ENCODE measurements around the gene SCAF4. TPM values are rescaled to one million over a fixed set of nuclear protein-coding genes. Genes with fewer than 3 reads are reported as not detected.

The SCAF4 gene
- total and polyA plus RNA-seq, 4 donors, result 7.1 to 11.1 (median 9.3) TPM

DNA sequence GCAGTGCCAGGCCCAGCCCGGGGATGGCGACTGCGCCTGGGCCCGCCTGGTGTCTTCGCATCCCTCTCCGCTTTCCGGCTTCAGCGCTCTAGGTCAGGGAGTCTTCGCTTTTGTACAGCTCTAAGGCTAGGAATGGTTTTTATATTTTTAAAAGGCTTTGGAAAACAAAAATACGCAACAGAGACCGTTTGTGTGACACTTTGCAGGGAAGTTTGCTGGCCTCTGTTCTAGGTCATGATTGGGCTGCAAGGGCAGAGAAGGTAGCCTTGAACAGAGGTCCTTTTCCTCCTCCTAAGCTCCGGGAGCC, 71.7 kb downstream of the SCAF4 start:
- Histone ChIP-seq H3K36me3 (ENCODE audit: control insufficient read depth in 4 of 4, insufficient read depth in 3 of 4, low read depth in 1 of 4, low read length in 3 of 4) (peaks cover 0 to 10% (median 3%) of the 10 kb centered on the region in 4 donors), H3K9ac (ENCODE audit: low read depth in 1 of 2, low read length in 2 of 2) (peak overlapping the region; percentile 47 to 97), H3K4me1 (ENCODE audit: control insufficient read depth in 4 of 4, insufficient read depth in 4 of 4, low read length in 3 of 4) (peaks cover 3 to 47% (median 30%) of the 10 kb centered on the region in 4 donors), H3K27ac (ENCODE audit: low read depth in 1 of 2, low read length in 2 of 2) (peak overlapping the region; percentile 91 to 94), H3K9me3 (ENCODE audit: control insufficient read depth in 4 of 4, low read length in 3 of 4) (no peaks in the 10 kb centered on the region), H3K27me3 (ENCODE audit: control insufficient read depth in 4 of 4, insufficient read depth in 4 of 4, low read length in 3 of 4) (no peaks in the 10 kb centered on the region), H3K4me3 (ENCODE audit: low read depth in 1 of 3, low read length in 3 of 3) (peak overlapping the region; percentile 70 to 90 (median 86))
- TF ChIP-seq RXRA (IDR thresholded peaks at IDR 0.05) (no peak), GABPA (IDR thresholded peaks at IDR 0.05 in 1 of 2, conservative IDR thresholded peaks at IDR 0.05 in 1 of 2) (no peak), HNF4A (conservative IDR thresholded peaks at IDR 0.05) (no peak), JUND (IDR thresholded peaks at IDR 0.05) (no peak), SP1 (IDR thresholded peaks at IDR 0.05) (no peak), TAF1 (conservative IDR thresholded peaks at IDR 0.05) (no peak), NR2F2 (IDR thresholded peaks at IDR 0.05) (no peak), YY1 (IDR thresholded peaks at IDR 0.05) (no peak)
- DNase-seq (ENCODE audit: low spot score), result no peak
- WGBS, result 0% methylated on average over 12 of the region's 12 CpGs

DNA sequence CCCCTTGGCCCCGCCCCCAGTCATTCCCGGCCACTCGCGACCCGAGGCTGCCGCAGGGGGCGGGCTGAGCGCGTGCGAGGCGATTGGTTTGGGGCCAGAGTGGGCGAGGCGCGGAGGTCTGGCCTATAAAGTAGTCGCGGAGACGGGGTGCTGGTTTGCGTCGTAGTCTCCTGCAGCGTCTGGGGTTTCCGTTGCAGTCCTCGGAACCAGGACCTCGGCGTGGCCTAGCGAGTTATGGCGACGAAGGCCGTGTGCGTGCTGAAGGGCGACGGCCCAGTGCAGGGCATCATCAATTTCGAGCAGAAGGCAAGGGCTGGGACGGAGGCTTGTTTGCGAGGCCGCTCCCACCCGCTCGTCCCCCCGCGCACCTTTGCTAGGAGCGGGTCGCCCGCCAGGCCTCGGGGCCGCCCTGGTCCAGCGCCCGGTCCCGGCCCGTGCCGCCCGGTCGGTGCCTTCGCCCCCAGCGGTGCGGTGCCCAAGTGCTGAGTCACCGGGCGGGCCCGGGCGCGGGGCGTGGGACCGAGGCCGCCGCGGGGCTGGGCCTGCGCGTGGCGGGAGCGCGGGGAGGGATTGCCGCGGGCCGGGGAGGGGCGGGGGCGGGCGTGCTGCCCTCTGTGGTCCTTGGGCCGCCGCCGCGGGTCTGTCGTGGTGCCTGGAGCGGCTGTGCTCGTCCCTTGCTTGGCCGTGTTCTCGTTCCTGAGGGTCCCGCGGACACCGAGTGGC, 72.2 kb downstream of the SCAF4 start, which contains the start of gene SOD1:
SOD1 (plus strand) TSS at position 158 of the 723 bp plus-strand sequence; CDS start at position 235, 77 bp downstream.
- peak within 1 kb of the TSS; percentile 85 to 97 for H3K9ac ChIP-seq (ENCODE audit: low read depth in 1 of 2, low read length in 2 of 2)
- peak; percentile 97 for DNase-seq (ENCODE audit: low spot score)
- H3K4me1 ChIP-seq (ENCODE audit: control insufficient read depth in 4 of 4, insufficient read depth in 4 of 4, low read length in 3 of 4), result peaks cover 3 to 47% (median 27%) of the 10 kb centered on the region in 4 donors
- peak within 1 kb of the TSS; percentile 70 to 90 (median 86) for H3K4me3 ChIP-seq (ENCODE audit: low read depth in 1 of 3, low read length in 3 of 3)
- under 1% methylated on average over 87 of the region's 87 CpGs for WGBS
- TF ChIP-seq HNF4G (IDR thresholded peaks at IDR 0.05) (no peak), TAF1 (conservative IDR thresholded peaks at IDR 0.05) (peak; percentile 87), YY1 (IDR thresholded peaks at IDR 0.05) (no peak), RXRA (IDR thresholded peaks at IDR 0.05) (peak in 1 of 2 donors; percentile 1), NR2F2 (IDR thresholded peaks at IDR 0.05) (no peak), RAD21 (IDR thresholded peaks at IDR 0.05) (no peak), SP1 (IDR thresholded peaks at IDR 0.05) (peak; percentile 77), HNF4A (conservative IDR thresholded peaks at IDR 0.05) (no peak), FOXA1 (IDR thresholded peaks at IDR 0.05) (no peak)
- TF ChIP-seq, protein P1, sequence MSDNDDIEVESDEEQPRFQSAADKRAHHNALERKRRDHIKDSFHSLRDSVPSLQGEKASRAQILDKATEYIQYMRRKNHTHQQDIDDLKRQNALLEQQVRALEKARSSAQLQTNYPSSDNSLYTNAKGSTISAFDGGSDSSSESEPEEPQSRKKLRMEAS (IDR thresholded peaks at IDR 0.05), result no peak
- TF ChIP-seq, protein P2, sequence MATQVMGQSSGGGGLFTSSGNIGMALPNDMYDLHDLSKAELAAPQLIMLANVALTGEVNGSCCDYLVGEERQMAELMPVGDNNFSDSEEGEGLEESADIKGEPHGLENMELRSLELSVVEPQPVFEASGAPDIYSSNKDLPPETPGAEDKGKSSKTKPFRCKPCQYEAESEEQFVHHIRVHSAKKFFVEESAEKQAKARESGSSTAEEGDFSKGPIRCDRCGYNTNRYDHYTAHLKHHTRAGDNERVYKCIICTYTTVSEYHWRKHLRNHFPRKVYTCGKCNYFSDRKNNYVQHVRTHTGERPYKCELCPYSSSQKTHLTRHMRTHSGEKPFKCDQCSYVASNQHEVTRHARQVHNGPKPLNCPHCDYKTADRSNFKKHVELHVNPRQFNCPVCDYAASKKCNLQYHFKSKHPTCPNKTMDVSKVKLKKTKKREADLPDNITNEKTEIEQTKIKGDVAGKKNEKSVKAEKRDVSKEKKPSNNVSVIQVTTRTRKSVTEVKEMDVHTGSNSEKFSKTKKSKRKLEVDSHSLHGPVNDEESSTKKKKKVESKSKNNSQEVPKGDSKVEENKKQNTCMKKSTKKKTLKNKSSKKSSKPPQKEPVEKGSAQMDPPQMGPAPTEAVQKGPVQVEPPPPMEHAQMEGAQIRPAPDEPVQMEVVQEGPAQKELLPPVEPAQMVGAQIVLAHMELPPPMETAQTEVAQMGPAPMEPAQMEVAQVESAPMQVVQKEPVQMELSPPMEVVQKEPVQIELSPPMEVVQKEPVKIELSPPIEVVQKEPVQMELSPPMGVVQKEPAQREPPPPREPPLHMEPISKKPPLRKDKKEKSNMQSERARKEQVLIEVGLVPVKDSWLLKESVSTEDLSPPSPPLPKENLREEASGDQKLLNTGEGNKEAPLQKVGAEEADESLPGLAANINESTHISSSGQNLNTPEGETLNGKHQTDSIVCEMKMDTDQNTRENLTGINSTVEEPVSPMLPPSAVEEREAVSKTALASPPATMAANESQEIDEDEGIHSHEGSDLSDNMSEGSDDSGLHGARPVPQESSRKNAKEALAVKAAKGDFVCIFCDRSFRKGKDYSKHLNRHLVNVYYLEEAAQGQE (IDR thresholded peaks at IDR 0.05), result peak; percentile 95
- no peaks in the 10 kb centered on the region for H3K27me3 ChIP-seq (ENCODE audit: control insufficient read depth in 4 of 4, insufficient read depth in 4 of 4, low read length in 3 of 4)
- no peaks in the 10 kb centered on the region for H3K9me3 ChIP-seq (ENCODE audit: control insufficient read depth in 4 of 4, low read length in 3 of 4)
- peak within 1 kb of the TSS; percentile 91 to 94 for H3K27ac ChIP-seq (ENCODE audit: low read depth in 1 of 2, low read length in 2 of 2)
- H3K36me3 ChIP-seq (ENCODE audit: control insufficient read depth in 4 of 4, insufficient read depth in 3 of 4, low read depth in 1 of 4, low read length in 3 of 4), result peaks cover 0 to 9% (median 3%) of the 10 kb centered on the region in 4 donors

DNA sequence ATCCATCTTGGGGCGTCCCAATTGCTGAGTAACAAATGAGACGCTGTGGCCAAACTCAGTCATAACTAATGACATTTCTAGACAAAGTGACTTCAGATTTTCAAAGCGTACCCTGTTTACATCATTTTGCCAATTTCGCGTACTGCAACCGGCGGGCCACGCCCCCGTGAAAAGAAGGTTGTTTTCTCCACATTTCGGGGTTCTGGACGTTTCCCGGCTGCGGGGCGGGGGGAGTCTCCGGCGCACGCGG, 72.7 kb downstream of the SCAF4 start:
- H3K9me3 ChIP-seq (ENCODE audit: control insufficient read depth in 4 of 4, low read length in 3 of 4), result no peaks in the 10 kb centered on the region
- WGBS, result under 1% methylated on average over 18 of the region's 18 CpGs
- H3K27ac ChIP-seq (ENCODE audit: low read depth in 1 of 2, low read length in 2 of 2), result peak overlapping the region; percentile 91 to 94
- no peak for DNase-seq (ENCODE audit: low spot score)
- peak overlapping the region in 2 of 3 donors; percentile 6 to 90 for H3K4me3 ChIP-seq (ENCODE audit: low read depth in 1 of 3, low read length in 3 of 3)
- peaks cover 0 to 7% (median 3%) of the 10 kb centered on the region in 4 donors for H3K36me3 ChIP-seq (ENCODE audit: control insufficient read depth in 4 of 4, insufficient read depth in 3 of 4, low read depth in 1 of 4, low read length in 3 of 4)
- H3K27me3 ChIP-seq (ENCODE audit: control insufficient read depth in 4 of 4, insufficient read depth in 4 of 4, low read length in 3 of 4), result no peaks in the 10 kb centered on the region
- H3K9ac ChIP-seq (ENCODE audit: low read depth in 1 of 2, low read length in 2 of 2), result no peak overlapping the region
- peaks cover 3 to 47% (median 26%) of the 10 kb centered on the region in 4 donors for H3K4me1 ChIP-seq (ENCODE audit: control insufficient read depth in 4 of 4, insufficient read depth in 4 of 4, low read length in 3 of 4)
- TF ChIP-seq, protein P3, sequence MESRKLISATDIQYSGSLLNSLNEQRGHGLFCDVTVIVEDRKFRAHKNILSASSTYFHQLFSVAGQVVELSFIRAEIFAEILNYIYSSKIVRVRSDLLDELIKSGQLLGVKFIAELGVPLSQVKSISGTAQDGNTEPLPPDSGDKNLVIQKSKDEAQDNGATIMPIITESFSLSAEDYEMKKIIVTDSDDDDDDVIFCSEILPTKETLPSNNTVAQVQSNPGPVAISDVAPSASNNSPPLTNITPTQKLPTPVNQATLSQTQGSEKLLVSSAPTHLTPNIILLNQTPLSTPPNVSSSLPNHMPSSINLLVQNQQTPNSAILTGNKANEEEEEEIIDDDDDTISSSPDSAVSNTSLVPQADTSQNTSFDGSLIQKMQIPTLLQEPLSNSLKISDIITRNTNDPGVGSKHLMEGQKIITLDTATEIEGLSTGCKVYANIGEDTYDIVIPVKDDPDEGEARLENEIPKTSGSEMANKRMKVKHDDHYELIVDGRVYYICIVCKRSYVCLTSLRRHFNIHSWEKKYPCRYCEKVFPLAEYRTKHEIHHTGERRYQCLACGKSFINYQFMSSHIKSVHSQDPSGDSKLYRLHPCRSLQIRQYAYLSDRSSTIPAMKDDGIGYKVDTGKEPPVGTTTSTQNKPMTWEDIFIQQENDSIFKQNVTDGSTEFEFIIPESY (IDR thresholded peaks at IDR 0.05), result no peak
- no peak for TF ChIP-seq SP1 (IDR thresholded peaks at IDR 0.05)
- peak in 1 of 2 donors; percentile 21 for TF ChIP-seq HNF4A (conservative IDR thresholded peaks at IDR 0.05)
- TF ChIP-seq, protein P4, sequence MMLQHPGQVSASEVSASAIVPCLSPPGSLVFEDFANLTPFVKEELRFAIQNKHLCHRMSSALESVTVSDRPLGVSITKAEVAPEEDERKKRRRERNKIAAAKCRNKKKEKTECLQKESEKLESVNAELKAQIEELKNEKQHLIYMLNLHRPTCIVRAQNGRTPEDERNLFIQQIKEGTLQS (IDR thresholded peaks at IDR 0.05), result no peak
- TF ChIP-seq JUND (IDR thresholded peaks at IDR 0.05), result no peak
- no peak for TF ChIP-seq TAF1 (conservative IDR thresholded peaks at IDR 0.05)
- TF ChIP-seq RXRA (IDR thresholded peaks at IDR 0.05), result no peak
- TF ChIP-seq, protein P2 (IDR thresholded peaks at IDR 0.05), result no peak
- peak in 1 of 2 donors; percentile 4 for TF ChIP-seq EGR1 (IDR thresholded peaks at IDR 0.05; ENCODE audit: low read depth in 2 of 2)
- no peak for TF ChIP-seq RAD21 (IDR thresholded peaks at IDR 0.05)
- TF ChIP-seq, protein P1 (IDR thresholded peaks at IDR 0.05), result peak; percentile 30
- TF ChIP-seq HNF4G (IDR thresholded peaks at IDR 0.05), result no peak
